Spinal cord (tissue), 10 donors: ENCODE results near the gene ATG7. TPM values are rescaled to one million over a fixed set of nuclear protein-coding genes. Genes with fewer than 3 reads are reported as not detected.
"Not testable (repeated sequence)": the region's sequence is repeated elsewhere in the genome, so short reads cannot be mapped to it uniquely, and the experiment has no call there.

Source experiments
- DNase-seq, 6 donors: peaks; one replicate each; pipeline versions ENCODE4 v3.0.0 to v3.0.0-alpha.2; 2013 to 2015; ENCODE audit warnings: low spot score in 6 of 6, low read depth in 4 of 6
- H3K27ac ChIP-seq: one replicate; pipeline ENCODE4 v1.5.1; 2013; ENCODE audit warnings: low read depth, low read length, control low read depth
- H3K27me3 ChIP-seq: one replicate; pipeline ENCODE4 v1.6.1; 2013; ENCODE audit warnings: low read length; ENCODE audit not compliant: control insufficient read depth, insufficient read depth
- H3K36me3 ChIP-seq: one replicate; pipeline ENCODE4 v1.6.1; 2013; ENCODE audit warnings: low read length; ENCODE audit not compliant: control insufficient read depth, insufficient read depth
- H3K4me1 ChIP-seq: one replicate; pipeline ENCODE4 v1.6.1; 2013; ENCODE audit warnings: low read length; ENCODE audit not compliant: control insufficient read depth, insufficient read depth
- H3K4me3 ChIP-seq: one replicate; pipeline ENCODE4 v1.5.1; 2013; ENCODE audit warnings: low read depth, low read length, control low read depth
- H3K9me3 ChIP-seq: one replicate; pipeline ENCODE4 v1.6.1; 2013; ENCODE audit warnings: low read length; ENCODE audit not compliant: control insufficient read depth, insufficient read depth
- WGBS: methylation state at CpG from one replicate; pipeline ENCODE4 v1.1.5; 2013; ENCODE audit warnings: missing lambda C conversion rate; ENCODE audit not compliant: insufficient coverage; 5-methylcytosine and 5-hydroxymethylcytosine counted together
- polyA plus RNA-seq, 2 donors: library from polyadenylated mRNA; unstranded; fragments of 120-200 nt; gene quantifications; one replicate each; pipeline ENCODE4 v1.2.1, GENCODE V29; 2013; ENCODE audit not compliant: insufficient read length in 2 of 2
- total RNA-seq, 2 donors: library from RNA; depleted of rRNA in 1 of 2; stranded (reverse); fragments of 120-200 nt in 1 of 2; fragments of >200 nt in 1 of 2; gene quantifications; one replicate each; pipeline versions ENCODE4 v1.2.3 to v1.2.4, GENCODE V29; 2013 to 2014
- donor health status: healthy.

ATG7 gene
- total and polyA plus RNA-seq, 4 donors: 18.2 to 48.0 (median 26.4) TPM

DNA sequence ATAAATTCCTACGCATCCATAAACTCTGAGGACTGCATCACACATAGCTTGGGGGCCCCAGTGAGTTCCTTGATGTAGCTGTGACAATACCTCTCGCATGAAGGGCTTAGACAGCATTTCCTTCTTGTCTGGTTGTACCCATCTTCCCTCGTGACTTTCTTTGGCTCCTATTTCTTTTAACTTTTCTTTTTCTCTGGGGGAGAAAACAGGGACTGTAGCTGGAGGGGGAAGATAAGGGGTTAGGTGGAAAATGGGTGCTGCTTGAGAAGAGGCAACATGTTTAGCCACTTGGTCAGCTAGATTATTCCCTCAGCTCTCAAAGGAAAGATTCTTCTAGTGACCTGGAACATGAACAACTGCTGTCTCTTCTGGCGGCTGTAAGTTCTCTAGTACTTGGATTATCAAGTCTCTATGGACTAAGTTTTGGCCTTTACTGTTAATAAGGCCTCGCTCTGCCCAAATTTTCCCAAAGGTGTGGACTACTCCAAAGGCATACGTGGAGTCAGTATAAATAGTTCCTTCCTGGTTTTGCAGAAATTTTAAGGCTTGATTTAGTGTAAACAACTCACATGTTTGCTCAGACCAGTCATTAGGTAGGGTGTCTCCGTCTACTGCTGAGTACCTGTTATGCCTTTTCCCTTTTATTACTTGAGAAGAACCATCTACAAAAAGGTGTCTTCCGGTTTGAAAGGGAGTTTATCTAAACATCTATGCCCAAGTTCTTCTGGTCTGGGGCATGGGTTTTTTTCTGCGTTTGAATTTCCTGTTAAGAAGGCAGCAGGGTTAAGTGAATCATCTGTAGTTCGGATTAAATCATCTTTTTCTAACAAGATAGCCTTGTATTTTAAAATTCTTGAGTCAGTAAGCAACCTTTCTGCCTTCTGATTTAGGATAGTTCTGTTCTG, 21.0 kb upstream of the ATG7 start:
- no peak for DNase-seq
- Histone ChIP-seq H3K27me3 (no peaks in the 10 kb centered on the region), H3K27ac (no peak overlapping the region), H3K4me1 (no peaks in the 10 kb centered on the region), H3K4me3 (no peak overlapping the region), H3K36me3 (no peaks in the 10 kb centered on the region), H3K9me3 (no peaks in the 10 kb centered on the region)
- WGBS: 77% methylated on average over 1 of the region's 10 CpGs

DNA sequence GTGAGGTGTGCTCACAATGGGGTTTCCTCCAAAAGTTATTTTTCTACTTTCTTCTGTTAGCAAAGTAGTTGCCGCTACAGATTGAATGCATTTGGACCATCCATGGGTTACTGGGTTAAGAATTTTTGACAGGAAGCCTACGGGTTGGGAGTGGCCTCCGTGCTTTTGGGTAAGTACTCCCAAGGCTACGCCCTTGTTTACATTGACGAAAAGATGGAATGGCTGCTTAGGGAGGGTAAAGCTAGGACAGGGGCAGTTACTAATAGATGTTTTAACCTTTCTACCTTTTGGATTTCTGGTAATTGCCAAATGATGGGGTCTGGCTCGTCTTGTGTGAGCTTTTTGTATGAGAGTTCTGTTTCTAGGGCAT, 20.4 kb upstream of the ATG7 start:
- WGBS: 92% methylated on average over 5 of the region's 6 CpGs
- Histone ChIP-seq H3K36me3 (no peaks in the 10 kb centered on the region), H3K27ac (no peak overlapping the region), H3K9me3 (no peaks in the 10 kb centered on the region), H3K27me3 (no peaks in the 10 kb centered on the region), H3K4me1 (no peaks in the 10 kb centered on the region), H3K4me3 (no peak overlapping the region)
- no peak for DNase-seq

DNA sequence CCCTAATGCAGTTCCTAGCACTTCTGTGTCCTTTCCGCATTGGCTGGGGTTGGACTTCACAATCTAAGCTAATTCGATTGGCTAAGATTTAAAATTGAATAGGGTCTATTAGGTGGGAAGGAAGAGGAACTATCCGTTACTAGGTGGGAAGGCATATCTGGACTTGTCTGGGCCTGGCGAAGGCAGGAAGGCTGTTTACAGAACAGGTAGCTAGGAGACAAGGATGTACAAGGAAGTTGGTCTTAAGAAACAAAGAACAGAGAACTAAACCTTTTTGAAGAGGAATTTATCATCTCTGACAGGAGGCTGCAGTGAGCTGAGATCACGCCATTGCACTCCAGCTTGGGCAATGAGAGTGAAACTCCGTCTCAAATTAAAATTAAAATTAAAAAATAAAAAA, 17.3 kb upstream of the ATG7 start:
- no peak for DNase-seq
- WGBS: 93% methylated on average over 4 of the region's 6 CpGs
- no peaks in the 10 kb centered on the region for H3K9me3 ChIP-seq
- H3K4me3 ChIP-seq: no peak overlapping the region
- H3K36me3 ChIP-seq: peaks cover 7% of the 10 kb centered on the region
- H3K4me1 ChIP-seq: no peaks in the 10 kb centered on the region
- no peak overlapping the region for H3K27ac ChIP-seq
- H3K27me3 ChIP-seq: no peaks in the 10 kb centered on the region

DNA sequence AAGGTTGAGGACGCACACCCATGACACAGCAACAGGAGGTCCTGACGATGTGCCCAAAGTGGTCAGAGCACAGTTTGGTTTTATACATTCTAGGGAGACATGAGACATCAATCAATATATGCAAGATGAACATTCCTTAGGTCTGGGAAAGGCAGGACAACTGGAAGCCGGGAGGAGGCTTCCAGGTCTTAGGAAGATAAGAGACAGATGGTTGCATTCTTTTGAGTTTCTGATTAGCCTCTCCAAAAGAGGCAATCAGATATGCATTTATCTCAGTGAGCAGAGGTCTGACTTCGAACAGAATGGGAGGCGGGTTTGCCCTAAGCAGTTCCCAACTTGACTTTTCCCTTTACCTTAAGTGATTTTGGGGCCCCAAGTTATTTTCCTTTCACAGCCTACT, 16.7 kb upstream of the ATG7 start:
- H3K27me3 ChIP-seq, DNase-seq, H3K9me3 ChIP-seq, H3K4me1 ChIP-seq, H3K27ac ChIP-seq, H3K36me3 ChIP-seq, H3K4me3 ChIP-seq: not testable (repeated sequence)
- WGBS: 93% methylated on average over 5 of the region's 5 CpGs

DNA sequence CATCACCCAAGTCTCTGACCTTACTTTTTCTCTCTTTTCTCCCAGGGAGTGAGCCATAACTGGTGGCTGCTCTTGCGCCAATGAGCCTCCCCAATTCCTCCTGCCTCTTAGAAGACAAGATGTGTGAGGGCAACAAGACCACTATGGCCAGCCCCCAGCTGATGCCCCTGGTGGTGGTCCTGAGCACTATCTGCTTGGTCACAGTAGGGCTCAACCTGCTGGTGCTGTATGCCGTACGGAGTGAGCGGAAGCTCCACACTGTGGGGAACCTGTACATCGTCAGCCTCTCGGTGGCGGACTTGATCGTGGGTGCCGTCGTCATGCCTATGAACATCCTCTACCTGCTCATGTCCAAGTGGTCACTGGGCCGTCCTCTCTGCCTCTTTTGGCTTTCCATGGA, 13.2 kb upstream of the ATG7 start:
- peaks cover 7% of the 10 kb centered on the region for H3K36me3 ChIP-seq
- H3K4me3 ChIP-seq: no peak overlapping the region
- H3K9me3 ChIP-seq: no peaks in the 10 kb centered on the region
- H3K27ac ChIP-seq: no peak overlapping the region
- no peak for DNase-seq
- no peaks in the 10 kb centered on the region for H3K27me3 ChIP-seq
- 95% methylated on average over 11 of the region's 11 CpGs for WGBS
- H3K4me1 ChIP-seq: no peaks in the 10 kb centered on the region

DNA sequence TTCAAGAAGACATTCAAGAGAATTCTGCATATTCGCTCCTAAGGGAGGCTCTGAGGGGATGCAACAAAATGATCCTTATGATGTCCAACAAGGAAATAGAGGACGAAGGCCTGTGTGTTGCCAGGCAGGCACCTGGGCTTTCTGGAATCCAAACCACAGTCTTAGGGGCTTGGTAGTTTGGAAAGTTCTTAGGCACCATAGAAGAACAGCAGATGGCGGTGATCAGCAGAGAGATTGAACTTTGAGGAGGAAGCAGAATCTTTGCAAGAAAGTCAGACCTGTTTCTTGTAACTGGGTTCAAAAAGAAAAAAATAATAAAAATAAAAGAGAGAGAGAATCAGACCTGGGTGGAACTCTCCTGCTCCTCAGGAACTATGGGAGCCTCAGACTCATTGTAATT, 11.7 kb upstream of the ATG7 start:
- Histone ChIP-seq H3K27me3 (no peaks in the 10 kb centered on the region), H3K36me3 (peaks cover 7% of the 10 kb centered on the region), H3K27ac (no peak overlapping the region), H3K9me3 (no peaks in the 10 kb centered on the region), H3K4me1 (no peaks in the 10 kb centered on the region), H3K4me3 (no peak overlapping the region)
- 81% methylated on average over 3 of the region's 3 CpGs for WGBS
- no peak for DNase-seq

DNA sequence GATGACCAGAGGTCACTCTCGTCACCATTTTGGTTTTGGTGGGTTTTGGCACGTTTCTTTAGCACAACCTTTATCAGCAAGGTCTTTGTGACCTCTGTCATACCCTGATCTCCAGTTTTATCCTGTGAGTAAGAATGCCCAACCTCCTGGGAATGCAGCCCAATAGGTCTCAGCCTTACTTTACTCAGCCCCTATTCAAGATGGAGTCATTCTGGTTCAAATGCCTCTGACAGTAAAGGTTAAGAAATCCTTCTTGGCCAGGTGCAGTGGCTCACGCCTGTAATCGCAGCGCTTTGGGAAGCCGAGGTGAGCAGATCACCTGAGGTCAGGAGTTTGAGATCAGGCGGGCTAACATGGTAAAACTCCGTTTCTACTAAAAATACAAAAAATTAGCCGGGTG, 3.2 kb upstream of the ATG7 start:
- no peak overlapping the region for H3K4me3 ChIP-seq
- no peaks in the 10 kb centered on the region for H3K36me3 ChIP-seq
- no peak overlapping the region for H3K27ac ChIP-seq
- no peaks in the 10 kb centered on the region for H3K9me3 ChIP-seq
- 93% methylated on average over 9 of the region's 9 CpGs for WGBS
- H3K4me1 ChIP-seq: peaks cover 3% of the 10 kb centered on the region
- no peaks in the 10 kb centered on the region for H3K27me3 ChIP-seq
- DNase-seq: no peak

DNA sequence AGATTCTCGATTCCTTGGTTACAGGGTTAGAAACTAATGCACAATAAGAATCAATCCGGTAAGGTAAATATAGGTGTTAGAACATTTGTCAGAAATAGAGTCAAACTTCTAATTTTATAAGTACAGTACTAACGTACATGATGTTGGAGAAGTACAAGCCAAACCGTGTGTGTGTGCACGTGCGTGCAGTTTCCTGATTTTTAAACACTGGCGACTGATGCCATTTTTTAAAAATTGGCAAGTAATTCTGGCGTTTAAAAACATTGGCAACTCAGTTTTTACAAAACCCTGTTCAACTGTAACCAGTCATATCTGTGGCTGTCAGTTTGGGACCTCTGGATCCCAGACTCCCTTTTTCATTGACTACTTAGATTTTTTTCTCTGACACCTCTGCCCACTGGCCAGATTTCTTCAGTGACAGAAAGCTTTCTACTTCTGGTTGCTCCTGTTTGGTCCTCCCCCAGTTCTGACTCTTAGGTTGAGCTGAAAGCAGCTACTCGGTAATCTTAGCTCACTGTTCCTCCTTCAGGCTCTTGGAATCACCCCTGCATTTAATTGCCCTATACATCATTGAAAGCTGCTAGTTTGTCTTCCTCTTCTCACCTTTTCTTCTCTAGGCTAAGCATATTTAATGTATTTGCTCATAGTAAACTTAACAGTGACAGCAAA, 843 bp downstream of the ATG7 start:
- Histone ChIP-seq H3K27ac (peak overlapping the region; percentile 81), H3K9me3 (no peaks in the 10 kb centered on the region), H3K4me3 (peak overlapping the region; percentile 91), H3K4me1 (peaks cover 3% of the 10 kb centered on the region), H3K27me3 (no peaks in the 10 kb centered on the region), H3K36me3 (no peaks in the 10 kb centered on the region)
- WGBS: 6% methylated on average over 7 of the region's 9 CpGs
- DNase-seq: no peak

DNA sequence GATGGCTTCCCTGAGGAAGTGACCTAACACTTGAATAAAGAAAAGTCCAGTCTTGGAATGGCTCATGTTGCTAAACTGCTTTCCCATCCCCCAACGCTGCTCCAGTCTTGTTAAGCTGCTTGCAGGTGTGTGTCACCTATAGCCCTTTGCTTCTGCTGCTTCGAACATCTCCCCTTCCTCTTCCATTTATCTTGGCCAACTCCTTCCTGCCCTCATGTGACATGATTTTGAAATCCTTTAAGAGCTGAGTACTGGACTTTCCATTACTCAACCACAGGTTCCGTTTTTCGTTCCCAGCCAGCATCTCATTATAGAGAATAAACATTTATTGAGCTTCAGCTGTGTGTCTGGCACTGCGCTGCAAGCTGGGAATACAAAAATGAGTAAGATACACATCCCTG, 1.7 kb downstream of the ATG7 start:
- Histone ChIP-seq H3K4me3 (no peak overlapping the region), H3K9me3 (no peaks in the 10 kb centered on the region), H3K4me1 (peaks cover 3% of the 10 kb centered on the region), H3K36me3 (no peaks in the 10 kb centered on the region), H3K27me3 (no peaks in the 10 kb centered on the region), H3K27ac (no peak overlapping the region)
- DNase-seq: peak in 1 of 6 donors; percentile 27
- 92% methylated on average over 2 of the region's 5 CpGs for WGBS
